Heart right ventricle (tissue), 16 donors: ENCODE measurements around the gene CUTA. TPM values are rescaled to one million over a fixed set of nuclear protein-coding genes. Genes with fewer than 3 reads are reported as not detected.

Source experiments
- ATAC-seq, 8 donors: fragments of 200-7000 bp; cut with Tn5 transposase; one replicate each; pipeline ENCODE4 v1.9.1; 2020; ENCODE audit warnings: mild to moderate bottlenecking in 8 of 8, moderate library complexity in 8 of 8, moderate number of reproducible peaks in 1 of 8
- DNase-seq, 2 donors: peaks; one replicate each; pipeline ENCODE4 v3.0.0-alpha.2; 2020
- H3K27ac ChIP-seq, 10 donors: fragments of 200-600 bp; sonication (generic) in 2 of 10; one replicate each; pipeline versions ENCODE4 v1.5.0 to v1.8.0; 2020 to 2022; ENCODE audit warnings: mild to moderate bottlenecking in 3 of 10
- H3K27me3 ChIP-seq, 7 donors: fragments of 200-600 bp; one replicate each; pipeline ENCODE4 v1.8.0; 2021 to 2022; ENCODE audit warnings: mild to moderate bottlenecking in 2 of 7
- H3K36me3 ChIP-seq, 9 donors: fragments of 200-600 bp; sonication (generic) in 1 of 9; one replicate each; pipeline versions ENCODE4 v1.5.0 to v1.8.0; 2020 to 2022; ENCODE audit warnings: mild to moderate bottlenecking in 2 of 9
- H3K4me1 ChIP-seq, 9 donors: fragments of 200-600 bp; sonication (generic) in 1 of 9; one replicate each; pipeline versions ENCODE4 v1.5.0 to v1.8.0; 2020 to 2022; ENCODE audit warnings: mild to moderate bottlenecking in 4 of 9
- H3K4me3 ChIP-seq, 10 donors: fragments of 200-600 bp; sonication (generic) in 2 of 10; one replicate each; pipeline versions ENCODE4 v1.5.0 to v1.8.0; 2020 to 2022; ENCODE audit warnings: mild to moderate bottlenecking in 7 of 10, moderate library complexity in 2 of 10
- H3K9me3 ChIP-seq, 11 donors: fragments of 200-600 bp in 10 of 11; sonication (generic) in 2 of 11; one replicate each; pipeline versions ENCODE4 v1.5.0 to v1.8.0; 2013 to 2022; ENCODE audit warnings: mild to moderate bottlenecking in 2 of 11, control low read depth in 1 of 11, moderate library complexity in 1 of 11
- CTCF ChIP-seq, 9 donors: fragments of 200-600 bp; sonication (generic) in 2 of 9; IDR thresholded peaks; one replicate each; pipeline versions ENCODE4 v1.5.0 to v1.8.0; 2021 to 2022; ENCODE audit warnings: antibody characterized with exemption in 9 of 9, mild to moderate bottlenecking in 5 of 9, moderate library complexity in 1 of 9
- WGBS, 2 donors: extraction: QIAGEN DNeasy Blood & Tissue Kit; methylation state at CpG; one replicate each; pipeline ENCODE4 v1.1.7; 2013; ENCODE audit warnings: inconsistent platforms in 1 of 2; 5-methylcytosine and 5-hydroxymethylcytosine counted together
- intact Hi-C, 10 donors: fragments of 100-400 bp; cut with DNase I; formaldehyde crosslinking; loops; one replicate each; pipeline versions ENCODE4 v1.11.1 to v1.14.2; 2022
- polyA plus RNA-seq, 2 donors: library from polyadenylated mRNA; stranded (reverse); fragments of 200-250 nt; gene quantifications; one replicate each; pipeline ENCODE4 v1.2.3, GENCODE V29; 2013
- total RNA-seq, 10 donors: library from RNA; stranded (reverse); fragmentation: NEBNext Ultra II Directional in 3 of 10; extraction: Animal tissue kit (Norgen Biotek cat#: 25700) in 3 of 10; gene quantifications; one replicate each; pipeline versions ENCODE4 v1.2.1 to v1.2.4, GENCODE V29; 2021 to 2023
- donor health status: Arrhythmogenic right ventricular cardiomyopathy.
- donor health status: ischemic (EF 13 %, LVEDD 7.1; RV severe dilation, severe dysfunction).
- donor health status: healthy with polysubstance abuse.
- donor health status: DM: no; HTN: yes; CAD: no.
- donor health status: DM: no; HTN: no; CAD: no.
- donor health status: ischemic (EF 25% LVEDD 6.9; RV normal size, moderate dysfunction).
- donor health status: ischemic (EF 25% LVEDD 5.7; RV mildly dilated, moderate dysfunction).
- donor health status: healthy.
- donor health status: DM: yes; HTN: yes; CAD: no.
- donor health status: Ischemic cardiomyopathy.
- donor health status: ischemic (EF 35%, LVEDD 5.7; RV mildly dilated, moderate dysfunction).
- donor health status: nonischemic (EF 11% LVEDD 7.7; RV severe dilation, severe dysfunction).
- donor health status: DM: yes; HTN: yes; CAD: no.
- donor health status: PGD.
- donor health status: ischemic (EF 29% LVEDD 5.4; RV normal size, mild dysfunction).
- donor health status: nonischemic (EF 23%, LVEDD 6.1; RV moderate dilation, normal function).

The CUTA gene
- total and polyA plus RNA-seq, 12 donors = 94.7 to 161 (median 114) TPM

- WGBS, 2 donors = 53 to 60% methylated on average over 6 of the region's 6 CpGs
- Histone ChIP-seq H3K4me3 (peak overlapping the region in 7 of 10 donors; percentile 12 to 40 (median 33)), H3K27me3 (no peaks in the 10 kb centered on the region), H3K36me3 (peaks cover 0 to 14% (median 0%) of the 10 kb centered on the region in 9 donors), H3K27ac (peak overlapping the region in 5 of 10 donors; percentile 15 to 69 (median 27)), H3K9me3 (no peaks in the 10 kb centered on the region), H3K4me1 (peaks cover 24 to 52% (median 44%) of the 10 kb centered on the region in 9 donors)
- no peak for TF ChIP-seq CTCF (IDR thresholded peaks at IDR 0.05)
- ATAC-seq (no peak), DNase-seq (no peak)
- intact Hi-C loops = loop anchor here in 1 of 10 donors (10.0 kb wide), 1 partner anchor 154 kb away; no protein-coding TSS in a partner anchor
Measured at GRCh38 chr6:33420491-33421343, 2.8 kb upstream of the CUTA start.

GRCh38 chr6:33419580-33420490 is 1.9 kb upstream of the CUTA start, which contains the start of gene SYNGAP1:
Gene SYNGAP1 (plus strand): TSS chr6:33420065. CDS start chr6:33420265, 200 bp downstream.
- DNase-seq (peak; percentile 68 to 70), ATAC-seq (no peak)
- Histone ChIP-seq H3K27ac (peak within 1 kb of the TSS in 9 of 10 donors; percentile 83 to 94 (median 91)), H3K4me3 (peak within 1 kb of the TSS in 7 of 10 donors; percentile 12 to 78 (median 33)), H3K9me3 (no peaks in the 10 kb centered on the region), H3K36me3 (peaks cover 0 to 22% (median 2%) of the 10 kb centered on the region in 9 donors), H3K4me1 (peaks cover 21 to 53% (median 44%) of the 10 kb centered on the region in 9 donors), H3K27me3 (no peaks in the 10 kb centered on the region)
- 4 to 7% methylated on average over 20 to 22 of the region's 22 CpGs for WGBS, 2 donors
- no peak for TF ChIP-seq CTCF (IDR thresholded peaks at IDR 0.05)
- intact Hi-C loops = loop anchor here in 4 of 10 donors (10.0 kb wide), 3 partner anchors 105 to 1755 kb away; partner anchors contain the start of genes TAPBP (in 2 of the 4), ZBTB22 (in 2 of the 4), C6orf47 (in 1 of the 4) and CSNK2B (in 1 of the 4)

GRCh38 chr6:33418690-33419291 is 884 bp upstream of the CUTA start:
- Histone ChIP-seq H3K4me3 (peak overlapping the region; percentile 4 to 80 (median 68)), H3K36me3 (peaks cover 0 to 33% (median 12%) of the 10 kb centered on the region in 9 donors), H3K9me3 (no peaks in the 10 kb centered on the region), H3K4me1 (peaks cover 16 to 46% (median 38%) of the 10 kb centered on the region in 9 donors), H3K27me3 (no peaks in the 10 kb centered on the region), H3K27ac (peak overlapping the region; percentile 55 to 94 (median 90))
- intact Hi-C loops = loop anchor here in 3 of 10 donors (1.0 to 10.0 kb wide), 3 partner anchors 8 to 1754 kb away; partner anchors contain the start of genes TAPBP (in 2 of the 3), ZBTB22 (in 2 of the 3), C6orf47 (in 1 of the 3) and CSNK2B (in 1 of the 3)
- 34 to 38% methylated on average over 8 of the region's 8 CpGs for WGBS, 2 donors
- TF ChIP-seq CTCF (IDR thresholded peaks at IDR 0.05) = peak in 2 of 9 donors; percentile 1 to 3
- DNase-seq = no peak
- no peak for ATAC-seq
